Natural killer cell (primary cell): ENCODE measurements around the gene PRR12. TPM values are rescaled to one million over a fixed set of nuclear protein-coding genes. Genes with fewer than 3 reads are reported as not detected.

ENCODE experiments used
- ATAC-seq, 3 donors: fragments of 150-1000 bp in 2 of 3; fragments of 200-7000 bp in 1 of 3; cut with Tn5 transposase; 1 replicate in 1 of 3; 2 replicates in 2 of 3; pipeline ENCODE4 v1.10.0; 2021; ENCODE audit warnings: mild to moderate bottlenecking in 2 of 3, moderate library complexity in 2 of 3
- DNase-seq, 2 donors: peaks; one replicate each; pipeline versions ENCODE4 v3.0.0 to v3.0.0-alpha.2; 2013 to 2021; ENCODE audit warnings: mixed read lengths in 1 of 2
- H3K27ac ChIP-seq: one replicate; pipeline ENCODE4 v1.5.1; 2013; ENCODE audit warnings: mild to moderate bottlenecking, low read length
- H3K27me3 ChIP-seq: one replicate; pipeline ENCODE4 v1.6.1; 2013; ENCODE audit warnings: low read length; ENCODE audit not compliant: control insufficient read depth, insufficient read depth
- H3K36me3 ChIP-seq: one replicate; pipeline ENCODE4 v1.6.1; 2013; ENCODE audit warnings: low read length; ENCODE audit not compliant: control insufficient read depth, insufficient read depth
- H3K4me1 ChIP-seq: one replicate; pipeline ENCODE4 v1.6.1; 2013; ENCODE audit warnings: low read length; ENCODE audit not compliant: control insufficient read depth, insufficient read depth
- H3K4me3 ChIP-seq: one replicate; pipeline ENCODE4 v1.5.1; 2013; ENCODE audit warnings: low read length
- H3K9me3 ChIP-seq: one replicate; pipeline ENCODE4 v1.6.1; 2013; ENCODE audit warnings: low read length; ENCODE audit not compliant: control insufficient read depth, insufficient read depth
- H3K27ac Mint-ChIP-seq, 2 donors: one replicate each; pipeline ENCODE4 v1.8.0; 2022; ENCODE audit warnings: mild to moderate bottlenecking in 2 of 2, mixed read lengths in 2 of 2, moderate library complexity in 1 of 2
- H3K27me3 Mint-ChIP-seq, 2 donors: one replicate each; pipeline ENCODE4 v1.8.0; 2022; ENCODE audit warnings: low read depth in 2 of 2, mixed read lengths in 2 of 2
- H3K36me3 Mint-ChIP-seq: one replicate; pipeline ENCODE4 v1.8.0; 2022; ENCODE audit warnings: mixed read lengths
- H3K4me1 Mint-ChIP-seq, 2 donors: one replicate each; pipeline ENCODE4 v1.8.0; 2022; ENCODE audit warnings: mixed read lengths in 2 of 2
- H3K4me3 Mint-ChIP-seq: one replicate; pipeline ENCODE4 v1.8.0; 2022; ENCODE audit warnings: mild to moderate bottlenecking, moderate library complexity, mixed read lengths
- H3K9me3 Mint-ChIP-seq, 2 donors: one replicate each; pipeline ENCODE4 v1.8.0; 2022; ENCODE audit warnings: mixed read lengths in 2 of 2
- WGBS: methylation state at CpG from one replicate; pipeline ENCODE4 v1.1.7; 2013; ENCODE audit warnings: missing lambda C conversion rate; ENCODE audit not compliant: insufficient coverage; 5-methylcytosine and 5-hydroxymethylcytosine counted together
- intact Hi-C: fragments of 100-400 bp; cut with micrococcal nuclease; formaldehyde crosslinking; loops from one replicate; pipeline ENCODE4 v1.14.2; 2022
- total RNA-seq, 4 donors: library from RNA; stranded (reverse); fragments of 120-200 nt in 1 of 4; gene quantifications; one replicate each; pipeline versions ENCODE4 v1.2.3 to v1.2.4, GENCODE V29; 2013 to 2022
- TF ChIP-seq, protein P1 (sequence below): fragments of 200-600 bp; IDR thresholded peaks from one replicate; pipeline ENCODE4 v1.8.0; 2022; ENCODE audit warnings: antibody characterized with exemption

Gene PRR12
- total RNA-seq, 3 donors from 2014 or later (not counting 1 experiment from before 2014, with no cell fraction given) = 51.1 to 62.1 (median 56.0) TPM

DNA sequence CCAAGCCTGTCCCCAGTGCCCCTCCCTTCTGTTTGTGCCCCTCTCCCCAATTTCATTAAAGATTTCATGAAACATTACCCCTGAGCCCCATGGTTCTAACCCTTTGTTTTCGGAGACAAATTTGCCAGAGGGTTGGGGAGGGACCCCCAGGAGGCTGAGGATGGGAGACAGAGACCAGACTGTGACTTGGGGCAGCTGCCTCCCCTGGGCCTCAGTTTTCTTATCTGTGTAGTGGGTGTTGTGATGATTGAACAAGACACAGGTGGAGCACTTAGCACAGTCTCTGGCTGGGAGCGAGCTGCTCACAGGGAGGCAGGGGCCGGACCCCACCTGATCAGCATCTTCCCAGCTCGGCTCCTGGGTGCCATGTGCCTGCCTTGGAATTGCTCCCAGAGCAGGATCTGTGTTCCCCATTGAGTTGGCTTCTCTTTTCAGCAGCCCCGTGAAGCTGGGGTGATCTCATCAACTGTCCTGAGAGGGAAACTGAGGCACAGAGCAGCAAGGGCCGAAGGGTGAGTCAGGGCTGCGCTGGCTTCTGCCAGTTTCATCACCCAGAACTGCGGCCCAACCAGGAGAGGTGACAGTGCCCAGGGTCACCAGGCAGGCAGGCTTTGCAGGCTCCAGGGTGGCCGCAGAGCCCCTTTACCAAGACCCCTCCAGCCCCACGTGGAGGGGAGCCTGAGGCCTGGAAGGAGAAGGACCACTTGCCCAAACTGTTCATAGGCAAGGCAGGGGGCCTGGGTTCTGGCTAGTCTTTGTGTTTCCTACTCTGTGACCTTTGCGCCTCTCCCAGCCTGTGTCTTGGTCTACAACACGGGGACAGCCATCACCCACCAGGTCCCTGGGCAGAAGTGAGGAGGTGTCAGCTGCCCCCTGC lies 67.8 kb downstream of the PRR12 start:
- H3K36me3 ChIP-seq = peaks cover 77% of the 10 kb centered on the region
- H3K4me3 ChIP-seq = no peak overlapping the region
- peak overlapping the region in 1 of 2 donors; percentile 63 for H3K27ac Mint-ChIP-seq
- no peaks in the 10 kb centered on the region for H3K36me3 Mint-ChIP-seq
- H3K27me3 ChIP-seq = no peaks in the 10 kb centered on the region
- TF ChIP-seq, protein P1, sequence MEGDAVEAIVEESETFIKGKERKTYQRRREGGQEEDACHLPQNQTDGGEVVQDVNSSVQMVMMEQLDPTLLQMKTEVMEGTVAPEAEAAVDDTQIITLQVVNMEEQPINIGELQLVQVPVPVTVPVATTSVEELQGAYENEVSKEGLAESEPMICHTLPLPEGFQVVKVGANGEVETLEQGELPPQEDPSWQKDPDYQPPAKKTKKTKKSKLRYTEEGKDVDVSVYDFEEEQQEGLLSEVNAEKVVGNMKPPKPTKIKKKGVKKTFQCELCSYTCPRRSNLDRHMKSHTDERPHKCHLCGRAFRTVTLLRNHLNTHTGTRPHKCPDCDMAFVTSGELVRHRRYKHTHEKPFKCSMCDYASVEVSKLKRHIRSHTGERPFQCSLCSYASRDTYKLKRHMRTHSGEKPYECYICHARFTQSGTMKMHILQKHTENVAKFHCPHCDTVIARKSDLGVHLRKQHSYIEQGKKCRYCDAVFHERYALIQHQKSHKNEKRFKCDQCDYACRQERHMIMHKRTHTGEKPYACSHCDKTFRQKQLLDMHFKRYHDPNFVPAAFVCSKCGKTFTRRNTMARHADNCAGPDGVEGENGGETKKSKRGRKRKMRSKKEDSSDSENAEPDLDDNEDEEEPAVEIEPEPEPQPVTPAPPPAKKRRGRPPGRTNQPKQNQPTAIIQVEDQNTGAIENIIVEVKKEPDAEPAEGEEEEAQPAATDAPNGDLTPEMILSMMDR = no peak
- no peak overlapping the region for H3K4me3 Mint-ChIP-seq
- peaks cover 41% of the 10 kb centered on the region for H3K4me1 ChIP-seq
- no peaks in the 10 kb centered on the region for H3K9me3 Mint-ChIP-seq
- H3K9me3 ChIP-seq = no peaks in the 10 kb centered on the region
- DNase-seq (no peak), ATAC-seq (no peak)
- no peak overlapping the region for H3K27ac ChIP-seq
- 94% methylated on average over 12 of the region's 12 CpGs for WGBS
- no peaks in the 10 kb centered on the region for H3K27me3 Mint-ChIP-seq
- H3K4me1 Mint-ChIP-seq = peaks cover 21 to 47% of the 10 kb centered on the region in 2 donors
- intact Hi-C loops = no loop called here

DNA sequence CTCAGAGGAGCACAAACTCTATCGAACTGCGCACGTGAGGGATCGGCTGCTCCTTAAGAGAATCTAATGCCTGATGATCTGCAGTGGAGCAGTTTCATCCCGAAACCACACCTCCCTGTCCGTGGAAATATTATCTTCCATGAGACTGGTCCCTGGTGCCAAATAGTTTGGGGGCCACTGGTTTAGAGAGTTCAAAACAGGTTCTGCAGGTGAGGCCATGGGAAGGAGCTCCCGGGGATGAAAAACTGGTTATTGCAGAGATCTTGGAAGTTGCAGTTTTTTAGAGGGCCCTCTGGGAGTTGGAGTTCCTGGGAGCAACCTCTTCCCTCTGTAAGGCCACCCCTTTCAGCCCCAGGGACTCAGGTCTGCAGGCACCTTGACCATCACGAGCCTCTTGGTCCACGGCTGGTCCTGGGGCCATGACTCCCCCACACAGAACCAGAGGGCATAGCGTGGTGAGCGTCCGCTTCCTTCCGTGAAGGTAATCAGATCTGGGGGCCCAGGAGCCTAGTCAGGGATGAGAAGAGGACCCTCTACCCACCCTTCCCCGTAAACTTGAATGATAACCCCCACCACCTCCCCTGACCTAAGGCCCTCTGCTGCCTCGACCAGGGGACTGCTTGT lies 69.5 kb downstream of the PRR12 start:
- H3K4me3 Mint-ChIP-seq = peak overlapping the region; percentile 9
- peaks cover 37% of the 10 kb centered on the region for H3K4me1 ChIP-seq
- no peak overlapping the region for H3K4me3 ChIP-seq
- no peaks in the 10 kb centered on the region for H3K36me3 Mint-ChIP-seq
- 96% methylated on average over 14 of the region's 15 CpGs for WGBS
- H3K9me3 Mint-ChIP-seq = no peaks in the 10 kb centered on the region
- H3K27ac ChIP-seq = no peak overlapping the region
- peak overlapping the region; percentile 16 to 63 for H3K27ac Mint-ChIP-seq
- peaks cover 31 to 51% of the 10 kb centered on the region in 2 donors for H3K4me1 Mint-ChIP-seq
- ATAC-seq (no peak), DNase-seq (no peak)
- H3K36me3 ChIP-seq = peaks cover 63% of the 10 kb centered on the region
- TF ChIP-seq, protein P1 = no peak
- intact Hi-C loops = no loop called here
- H3K27me3 ChIP-seq = no peaks in the 10 kb centered on the region
- H3K27me3 Mint-ChIP-seq = no peaks in the 10 kb centered on the region
- H3K9me3 ChIP-seq = no peaks in the 10 kb centered on the region

DNA sequence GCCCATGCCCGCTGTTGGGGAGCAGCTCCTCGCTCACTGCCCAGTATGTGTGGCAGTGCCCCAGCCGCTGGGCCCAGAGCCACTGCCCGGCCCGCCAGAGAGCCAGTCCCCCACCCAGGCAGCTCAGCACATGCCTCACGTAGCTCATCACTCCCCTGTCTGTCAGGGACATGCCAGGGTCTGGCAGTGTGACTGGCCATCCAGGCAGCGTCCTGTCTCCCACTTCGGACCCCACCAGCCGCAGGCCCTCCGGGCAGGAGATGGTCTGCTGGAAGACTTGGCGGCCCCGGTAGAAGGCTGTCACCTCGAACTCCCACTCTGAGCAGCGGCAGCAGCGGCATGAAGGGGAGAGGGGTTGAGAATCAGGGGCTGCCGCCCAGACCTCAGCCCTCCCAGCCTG lies 71.0 kb downstream of the PRR12 start:
- peak overlapping the region; percentile 56 to 96 for H3K27ac Mint-ChIP-seq
- intact Hi-C loops = no loop called here
- H3K4me3 ChIP-seq = no peak overlapping the region
- DNase-seq = no peak
- H3K4me3 Mint-ChIP-seq = no peak overlapping the region
- H3K36me3 Mint-ChIP-seq = no peaks in the 10 kb centered on the region
- H3K9me3 Mint-ChIP-seq = no peaks in the 10 kb centered on the region
- peaks cover 34% of the 10 kb centered on the region for H3K4me1 ChIP-seq
- no peak overlapping the region for H3K27ac ChIP-seq
- no peaks in the 10 kb centered on the region for H3K9me3 ChIP-seq
- no peak for ATAC-seq
- H3K36me3 ChIP-seq = peaks cover 53% of the 10 kb centered on the region
- 99% methylated on average over 16 of the region's 16 CpGs for WGBS
- H3K27me3 Mint-ChIP-seq = no peaks in the 10 kb centered on the region
- peaks cover 33 to 51% of the 10 kb centered on the region in 2 donors for H3K4me1 Mint-ChIP-seq
- TF ChIP-seq, protein P1 = no peak
- no peaks in the 10 kb centered on the region for H3K27me3 ChIP-seq
